ENCODE data around the gene EZR. TPM values are rescaled to one million over a fixed set of nuclear protein-coding genes. Genes with fewer than 3 reads are reported as not detected.

The EZR gene
- total RNA-seq, 4 donors from 2014 or later, result 60.9 to 480 (median 251) TPM

DNA sequence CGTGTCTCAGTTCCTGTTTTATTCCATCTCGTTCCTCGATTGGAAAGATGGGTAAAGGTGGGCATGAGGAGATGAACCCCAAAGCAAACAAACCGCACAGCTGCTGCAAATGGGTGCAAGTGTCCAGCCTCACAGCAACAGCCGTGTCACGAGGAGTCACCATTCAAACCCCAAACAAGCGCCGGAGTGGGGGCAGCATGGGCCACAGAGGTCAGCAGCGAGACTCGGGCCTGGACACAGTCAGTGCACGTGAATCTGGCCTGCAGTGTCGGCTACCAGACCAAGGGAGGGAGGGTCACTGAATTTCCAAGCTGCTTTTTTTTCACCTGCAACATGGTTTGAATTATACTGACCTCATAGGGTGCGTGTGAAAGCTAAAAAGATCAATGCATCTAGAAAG lies 63.5 kb downstream of the EZR start:
- DNase-seq (ENCODE audit: low spot score), result no peak
- TF ChIP-seq CTCF (IDR thresholded peaks at IDR 0.05), result no peak
- ATAC-seq (ENCODE audit: low FRiP score), result no peak

DNA sequence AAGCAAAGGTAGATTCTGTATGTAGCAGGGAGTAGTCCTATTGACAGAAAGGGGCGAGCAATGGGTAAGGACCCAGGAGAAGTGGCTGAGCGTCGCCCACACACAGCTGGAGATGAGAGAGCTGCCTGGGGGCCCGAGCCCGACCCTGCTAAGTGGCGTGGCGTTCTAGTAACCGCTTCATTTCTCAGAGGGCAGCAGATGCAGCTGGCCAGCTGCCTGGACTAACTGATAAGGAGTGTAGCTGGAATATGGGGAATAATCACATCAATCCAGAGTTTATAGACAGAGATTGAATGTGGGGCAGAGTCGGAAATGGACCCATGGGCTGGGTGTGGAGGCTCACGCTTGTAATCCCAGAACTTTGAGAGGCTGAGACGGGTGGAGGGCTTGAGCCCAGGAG lies 64.4 kb downstream of the EZR start:
- no peak for TF ChIP-seq CTCF (IDR thresholded peaks at IDR 0.05)
- ATAC-seq (ENCODE audit: low FRiP score) (no peak), DNase-seq (ENCODE audit: low spot score) (no peak)

GRCh38 chr6:158753811-158754210 lies 65.4 kb downstream of the EZR start:
- TF ChIP-seq CTCF (IDR thresholded peaks at IDR 0.05), result no peak
- ATAC-seq (ENCODE audit: low FRiP score) (no peak), DNase-seq (ENCODE audit: low spot score) (no peak)

DNA sequence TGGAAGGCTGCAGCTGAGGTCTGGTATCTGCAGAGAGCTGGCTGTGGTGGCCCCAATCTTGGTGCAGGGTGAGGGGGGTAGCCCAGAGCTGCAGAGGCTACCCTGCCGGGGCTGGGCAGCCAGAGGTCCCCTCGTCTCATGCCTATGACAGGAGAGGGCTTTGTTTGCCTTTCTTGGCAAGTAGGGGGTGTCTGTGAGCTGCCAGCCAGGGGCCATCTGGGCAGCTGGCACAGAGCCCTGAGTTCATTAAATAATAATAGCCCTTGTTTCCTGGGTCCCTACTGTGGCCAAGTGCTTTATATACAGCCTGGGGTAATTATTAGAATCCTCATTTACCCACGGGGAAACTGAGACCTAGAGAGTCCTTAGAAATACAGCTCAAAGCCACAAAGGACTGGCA lies 66.6 kb downstream of the EZR start:
- no peak for DNase-seq (ENCODE audit: low spot score)
- TF ChIP-seq CTCF (IDR thresholded peaks at IDR 0.05), result no peak
- no peak for ATAC-seq (ENCODE audit: low FRiP score)

DNA sequence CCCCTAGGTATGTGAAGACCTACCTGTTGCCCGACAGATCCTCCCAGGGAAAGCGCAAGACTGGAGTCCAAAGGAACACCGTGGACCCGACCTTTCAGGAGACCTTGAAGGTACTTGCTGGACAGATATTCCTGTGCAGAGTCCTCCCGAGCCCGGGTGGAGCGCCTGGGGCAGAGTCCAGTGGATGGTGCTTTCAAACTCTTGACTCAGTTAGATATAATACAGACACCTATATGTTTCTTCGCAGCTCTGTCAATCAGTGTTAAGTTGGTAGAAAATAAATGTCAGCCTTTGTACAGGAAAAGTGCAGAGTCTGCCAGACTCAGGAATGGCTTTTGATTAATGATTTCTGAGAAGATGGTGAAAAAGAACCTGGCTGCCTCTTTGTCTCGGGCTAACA lies 67.2 kb downstream of the EZR start:
- no peak for TF ChIP-seq CTCF (IDR thresholded peaks at IDR 0.05)
- ATAC-seq (ENCODE audit: low FRiP score) (no peak), DNase-seq (ENCODE audit: low spot score) (no peak)

DNA sequence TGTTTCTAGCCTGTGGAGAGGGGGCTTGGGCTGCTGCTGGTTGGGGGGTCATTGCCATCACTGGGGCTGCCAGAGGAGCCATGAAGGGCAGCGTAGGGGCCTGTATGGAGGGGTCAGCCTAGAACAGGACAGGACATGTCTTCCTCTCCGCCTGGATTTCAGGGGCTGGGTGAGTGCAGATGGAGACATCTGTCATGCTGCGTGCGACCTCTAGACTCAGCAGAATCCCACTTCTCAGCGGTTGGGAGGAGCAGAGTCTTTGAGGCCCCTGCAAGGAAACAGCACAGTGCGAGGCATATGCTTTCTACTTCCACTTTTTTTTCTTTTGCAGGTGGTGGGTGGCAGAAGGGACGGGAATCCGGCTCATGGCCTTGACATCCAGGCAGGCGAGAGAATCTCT lies 67.9 kb downstream of the EZR start:
- DNase-seq (ENCODE audit: low spot score) (no peak), ATAC-seq (ENCODE audit: low FRiP score) (no peak)

More for the DNA sequence above, 67.9 kb downstream of the EZR start:
- TF ChIP-seq CTCF (IDR thresholded peaks at IDR 0.05), result no peak
